ENCODE measurements around the gene MEX3A. TPM values are rescaled to one million over a fixed set of nuclear protein-coding genes. Genes with fewer than 3 reads are reported as not detected.
"Not testable (repeated sequence)": the region's sequence is repeated elsewhere in the genome, so short reads cannot be mapped to it uniquely, and the experiment has no call there.

The MEX3A gene
- total and polyA plus RNA-seq, 2 experiments from 2014 or later: 18.5 to 38.1 TPM

DNA sequence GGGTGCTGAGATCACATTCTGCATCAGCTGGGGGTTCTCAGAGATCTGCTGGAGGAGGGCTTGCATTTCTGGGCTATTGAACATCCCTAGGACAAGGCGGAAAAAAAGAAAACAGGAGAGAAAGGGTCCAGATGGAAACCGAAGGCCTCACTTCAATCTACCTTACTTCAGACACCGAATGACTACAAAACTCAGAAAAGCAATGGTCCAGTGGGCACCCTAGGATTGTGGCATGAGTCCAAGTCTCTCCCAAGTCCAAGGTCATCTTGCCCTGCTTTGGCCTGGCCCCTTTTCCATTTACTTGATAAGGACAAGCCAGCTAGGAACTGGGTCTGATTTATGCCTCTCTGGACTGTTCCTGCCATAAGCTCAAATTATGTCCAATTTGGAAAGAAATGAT is 39.4 kb downstream of the MEX3A start:
- Histone ChIP-seq H3K36me3 (ENCODE audit: insufficient read depth) (peaks cover 6% of the 10 kb centered on the region), H3K4me1 (ENCODE audit: insufficient read depth) (no peaks in the 10 kb centered on the region), H3K4me3 (no peak overlapping the region), H2AFZ (no peak overlapping the region), H3K79me2 (replicated peaks; ENCODE audit: insufficient read depth) (no peaks in the 10 kb centered on the region), H3K27ac (ENCODE audit: low read depth) (no peak overlapping the region), H3F3A (replicated peaks; ENCODE audit: low read depth) (peaks cover 4% of the 10 kb centered on the region; the same call in 1 of the 2 replicates), H3K9me2 (ENCODE audit: insufficient read depth) (no peaks in the 10 kb centered on the region), H3K4me2 (no peak overlapping the region), H4K20me1 (replicated peaks; ENCODE audit: insufficient read depth) (peaks cover 3% of the 10 kb centered on the region; the same call in 1 of the 2 replicates), H3K27me3 (ENCODE audit: insufficient read depth) (no peaks in the 10 kb centered on the region)
- no peak for DNase-seq (ENCODE audit: low spot score)
- TF ChIP-seq CREB1 (CRISPR knock-in tag; IDR thresholded peaks at IDR 0.05; ENCODE audit: low read depth) (no peak), JUNB (IDR thresholded peaks at IDR 0.05; ENCODE audit: unreplicated experiment) (no peak), ZNF331 (CRISPR knock-in tag; IDR thresholded peaks at IDR 0.05; ENCODE audit: low read depth) (no peak), POLR2AphosphoS5 (IDR thresholded peaks at IDR 0.05; ENCODE audit: low read depth) (no peak), STAT1 (IDR thresholded peaks at IDR 0.05; ENCODE audit: unreplicated experiment) (no peak), EZH2 (IDR thresholded peaks at IDR 0.05; ENCODE audit: low read depth, unreplicated experiment) (no peak)
- TF ChIP-seq, protein P1, sequence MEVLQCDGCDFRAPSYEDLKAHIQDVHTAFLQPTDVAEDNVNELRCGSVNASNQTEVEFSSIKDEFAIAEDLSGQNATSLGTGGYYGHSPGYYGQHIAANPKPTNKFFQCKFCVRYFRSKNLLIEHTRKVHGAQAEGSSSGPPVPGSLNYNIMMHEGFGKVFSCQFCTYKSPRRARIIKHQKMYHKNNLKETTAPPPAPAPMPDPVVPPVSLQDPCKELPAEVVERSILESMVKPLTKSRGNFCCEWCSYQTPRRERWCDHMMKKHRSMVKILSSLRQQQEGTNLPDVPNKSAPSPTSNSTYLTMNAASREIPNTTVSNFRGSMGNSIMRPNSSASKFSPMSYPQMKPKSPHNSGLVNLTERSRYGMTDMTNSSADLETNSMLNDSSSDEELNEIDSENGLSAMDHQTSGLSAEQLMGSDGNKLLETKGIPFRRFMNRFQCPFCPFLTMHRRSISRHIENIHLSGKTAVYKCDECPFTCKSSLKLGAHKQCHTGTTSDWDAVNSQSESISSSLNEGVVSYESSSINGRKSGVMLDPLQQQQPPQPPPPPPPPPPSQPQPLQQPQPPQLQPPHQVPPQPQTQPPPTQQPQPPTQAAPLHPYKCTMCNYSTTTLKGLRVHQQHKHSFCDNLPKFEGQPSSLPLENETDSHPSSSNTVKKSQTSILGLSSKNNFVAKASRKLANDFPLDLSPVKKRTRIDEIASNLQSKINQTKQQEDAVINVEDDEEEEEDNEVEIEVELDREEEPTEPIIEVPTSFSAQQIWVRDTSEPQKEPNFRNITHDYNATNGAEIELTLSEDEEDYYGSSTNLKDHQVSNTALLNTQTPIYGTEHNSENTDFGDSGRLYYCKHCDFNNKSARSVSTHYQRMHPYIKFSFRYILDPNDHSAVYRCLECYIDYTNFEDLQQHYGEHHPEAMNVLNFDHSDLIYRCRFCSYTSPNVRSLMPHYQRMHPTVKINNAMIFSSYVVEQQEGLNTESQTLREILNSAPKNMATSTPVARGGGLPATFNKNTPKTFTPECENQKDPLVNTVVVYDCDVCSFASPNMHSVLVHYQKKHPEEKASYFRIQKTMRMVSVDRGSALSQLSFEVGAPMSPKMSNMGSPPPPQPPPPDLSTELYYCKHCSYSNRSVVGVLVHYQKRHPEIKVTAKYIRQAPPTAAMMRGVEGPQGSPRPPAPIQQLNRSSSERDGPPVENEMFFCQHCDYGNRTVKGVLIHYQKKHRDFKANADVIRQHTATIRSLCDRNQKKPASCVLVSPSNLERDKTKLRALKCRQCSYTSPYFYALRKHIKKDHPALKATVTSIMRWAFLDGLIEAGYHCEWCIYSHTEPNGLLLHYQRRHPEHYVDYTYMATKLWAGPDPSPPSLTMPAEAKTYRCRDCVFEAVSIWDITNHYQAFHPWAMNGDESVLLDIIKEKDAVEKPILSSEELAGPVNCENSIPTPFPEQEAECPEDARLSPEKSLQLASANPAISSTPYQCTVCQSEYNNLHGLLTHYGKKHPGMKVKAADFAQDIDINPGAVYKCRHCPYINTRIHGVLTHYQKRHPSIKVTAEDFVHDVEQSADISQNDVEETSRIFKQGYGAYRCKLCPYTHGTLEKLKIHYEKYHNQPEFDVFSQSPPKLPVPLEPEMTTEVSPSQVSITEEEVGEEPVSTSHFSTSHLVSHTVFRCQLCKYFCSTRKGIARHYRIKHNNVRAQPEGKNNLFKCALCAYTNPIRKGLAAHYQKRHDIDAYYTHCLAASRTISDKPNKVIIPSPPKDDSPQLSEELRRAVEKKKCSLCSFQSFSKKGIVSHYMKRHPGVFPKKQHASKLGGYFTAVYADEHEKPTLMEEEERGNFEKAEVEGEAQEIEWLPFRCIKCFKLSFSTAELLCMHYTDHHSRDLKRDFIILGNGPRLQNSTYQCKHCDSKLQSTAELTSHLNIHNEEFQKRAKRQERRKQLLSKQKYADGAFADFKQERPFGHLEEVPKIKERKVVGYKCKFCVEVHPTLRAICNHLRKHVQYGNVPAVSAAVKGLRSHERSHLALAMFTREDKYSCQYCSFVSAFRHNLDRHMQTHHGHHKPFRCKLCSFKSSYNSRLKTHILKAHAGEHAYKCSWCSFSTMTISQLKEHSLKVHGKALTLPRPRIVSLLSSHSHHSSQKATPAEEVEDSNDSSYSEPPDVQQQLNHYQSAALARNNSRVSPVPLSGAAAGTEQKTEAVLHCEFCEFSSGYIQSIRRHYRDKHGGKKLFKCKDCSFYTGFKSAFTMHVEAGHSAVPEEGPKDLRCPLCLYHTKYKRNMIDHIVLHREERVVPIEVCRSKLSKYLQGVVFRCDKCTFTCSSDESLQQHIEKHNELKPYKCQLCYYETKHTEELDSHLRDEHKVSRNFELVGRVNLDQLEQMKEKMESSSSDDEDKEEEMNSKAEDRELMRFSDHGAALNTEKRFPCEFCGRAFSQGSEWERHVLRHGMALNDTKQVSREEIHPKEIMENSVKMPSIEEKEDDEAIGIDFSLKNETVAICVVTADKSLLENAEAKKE (CRISPR knock-in tag; IDR thresholded peaks at IDR 0.05): no peak
- TF ChIP-seq, protein P2, sequence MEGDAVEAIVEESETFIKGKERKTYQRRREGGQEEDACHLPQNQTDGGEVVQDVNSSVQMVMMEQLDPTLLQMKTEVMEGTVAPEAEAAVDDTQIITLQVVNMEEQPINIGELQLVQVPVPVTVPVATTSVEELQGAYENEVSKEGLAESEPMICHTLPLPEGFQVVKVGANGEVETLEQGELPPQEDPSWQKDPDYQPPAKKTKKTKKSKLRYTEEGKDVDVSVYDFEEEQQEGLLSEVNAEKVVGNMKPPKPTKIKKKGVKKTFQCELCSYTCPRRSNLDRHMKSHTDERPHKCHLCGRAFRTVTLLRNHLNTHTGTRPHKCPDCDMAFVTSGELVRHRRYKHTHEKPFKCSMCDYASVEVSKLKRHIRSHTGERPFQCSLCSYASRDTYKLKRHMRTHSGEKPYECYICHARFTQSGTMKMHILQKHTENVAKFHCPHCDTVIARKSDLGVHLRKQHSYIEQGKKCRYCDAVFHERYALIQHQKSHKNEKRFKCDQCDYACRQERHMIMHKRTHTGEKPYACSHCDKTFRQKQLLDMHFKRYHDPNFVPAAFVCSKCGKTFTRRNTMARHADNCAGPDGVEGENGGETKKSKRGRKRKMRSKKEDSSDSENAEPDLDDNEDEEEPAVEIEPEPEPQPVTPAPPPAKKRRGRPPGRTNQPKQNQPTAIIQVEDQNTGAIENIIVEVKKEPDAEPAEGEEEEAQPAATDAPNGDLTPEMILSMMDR (conservative IDR thresholded peaks at IDR 0.05; ENCODE audit: low read depth in 2 of 2): no peak
- TF ChIP-seq, protein P3, sequence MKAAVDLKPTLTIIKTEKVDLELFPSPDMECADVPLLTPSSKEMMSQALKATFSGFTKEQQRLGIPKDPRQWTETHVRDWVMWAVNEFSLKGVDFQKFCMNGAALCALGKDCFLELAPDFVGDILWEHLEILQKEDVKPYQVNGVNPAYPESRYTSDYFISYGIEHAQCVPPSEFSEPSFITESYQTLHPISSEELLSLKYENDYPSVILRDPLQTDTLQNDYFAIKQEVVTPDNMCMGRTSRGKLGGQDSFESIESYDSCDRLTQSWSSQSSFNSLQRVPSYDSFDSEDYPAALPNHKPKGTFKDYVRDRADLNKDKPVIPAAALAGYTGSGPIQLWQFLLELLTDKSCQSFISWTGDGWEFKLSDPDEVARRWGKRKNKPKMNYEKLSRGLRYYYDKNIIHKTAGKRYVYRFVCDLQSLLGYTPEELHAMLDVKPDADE (IDR thresholded peaks at IDR 0.05): no peak
- Mint-ChIP-seq H3K9me3 (no peaks in the 10 kb centered on the region), H3K27me3 (ENCODE audit: insufficient read depth, low read depth, poor library complexity) (peaks cover 2% of the 10 kb centered on the region), H3K27ac (no peak overlapping the region), H3K4me1 (no peaks in the 10 kb centered on the region), H3K36me3 (ENCODE audit: low read depth) (peaks cover 49% of the 10 kb centered on the region), H3K4me3 (no peak overlapping the region)
- ATAC-seq: no peak

DNA sequence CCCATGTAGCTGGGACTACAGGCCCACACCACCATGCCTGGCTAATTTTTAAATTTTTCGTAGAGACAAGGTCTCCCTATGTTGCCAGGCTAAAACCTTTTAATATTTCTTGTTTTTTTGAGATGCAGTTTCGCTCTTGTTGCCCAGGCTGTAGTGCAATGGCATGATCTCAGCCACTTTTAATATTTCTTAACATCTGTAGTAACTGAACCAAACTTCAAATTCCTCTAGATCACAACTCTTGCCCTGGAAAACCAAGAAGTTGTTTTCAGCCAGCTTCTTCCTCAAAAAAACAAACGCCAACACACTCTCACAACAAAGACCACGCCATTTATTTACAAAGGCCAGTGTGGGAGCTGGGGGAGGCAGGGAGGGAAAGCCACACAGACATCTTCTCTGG is 47.3 kb downstream of the MEX3A start:
- H3K9me3 Mint-ChIP-seq; H3K4me1 Mint-ChIP-seq; H3K27ac Mint-ChIP-seq; H2AFZ ChIP-seq; DNase-seq (ENCODE audit: low spot score); H3K9me2 ChIP-seq (ENCODE audit: insufficient read depth); H3K36me3 ChIP-seq (ENCODE audit: insufficient read depth); H4K20me1 ChIP-seq (replicated peaks; ENCODE audit: insufficient read depth); H3F3A ChIP-seq (replicated peaks; ENCODE audit: low read depth); H3K4me3 Mint-ChIP-seq; H3K27me3 ChIP-seq (ENCODE audit: insufficient read depth); H3K4me1 ChIP-seq (ENCODE audit: insufficient read depth); H3K4me2 ChIP-seq; ATAC-seq; H3K4me3 ChIP-seq; H3K79me2 ChIP-seq (replicated peaks; ENCODE audit: insufficient read depth); H3K27me3 Mint-ChIP-seq (ENCODE audit: insufficient read depth, low read depth, poor library complexity): not testable (repeated sequence)
- H3K36me3 Mint-ChIP-seq (ENCODE audit: low read depth): peaks cover 24% of the 10 kb centered on the region
- 0 out of 2 replicates have a peak overlapping the region, but pooled peaks have one; percentile 55 for H3K27ac ChIP-seq (ENCODE audit: low read depth)
